Fibroblast of skin of back (primary cell): ENCODE measurements around the gene PM20D2.

Source experiments
- DNase-seq: peaks from one replicate; pipeline ENCODE4 v3.0.0-alpha.2; 2013

Gene PM20D2

DNA sequence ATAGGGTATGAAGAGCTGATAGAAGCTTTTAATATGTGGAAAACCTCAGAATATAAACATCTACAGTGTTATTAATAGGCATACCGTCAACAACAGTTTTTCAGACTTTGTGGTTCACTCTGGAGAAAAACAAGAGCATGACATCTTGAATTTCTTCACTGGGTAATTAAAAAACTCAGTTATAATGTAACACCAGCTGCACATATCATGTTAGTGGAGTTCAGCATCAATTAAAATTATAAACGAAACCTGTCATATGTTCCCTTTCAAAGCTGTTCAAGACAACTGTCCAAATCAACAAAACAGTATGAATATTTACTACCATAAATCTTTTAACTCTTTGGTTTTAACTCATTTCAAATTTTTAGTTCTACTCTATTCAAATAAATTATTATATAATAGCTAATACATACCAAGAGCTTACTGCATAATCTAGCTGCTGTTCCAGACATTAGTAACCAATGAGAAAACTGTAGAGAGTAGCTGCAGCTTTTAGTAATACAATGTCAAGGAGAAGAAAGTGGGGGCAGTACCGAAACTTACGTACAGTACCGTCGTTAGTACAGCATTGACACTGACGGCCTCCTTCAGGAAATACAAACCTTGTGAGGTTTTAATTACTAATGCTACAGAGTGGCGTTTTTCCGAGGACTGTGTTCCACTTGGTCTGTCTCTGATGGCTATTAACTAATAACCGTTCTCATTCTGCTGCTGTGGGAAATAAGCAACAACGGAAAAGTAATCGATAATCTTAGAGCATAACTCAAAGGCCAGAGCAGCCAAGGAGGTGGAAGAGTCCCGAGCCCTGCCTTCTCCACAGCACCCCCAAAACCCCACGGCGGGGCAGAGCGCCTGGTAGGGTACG lies 532 bp upstream of the PM20D2 start:
- peak; percentile 33 for DNase-seq

DNA sequence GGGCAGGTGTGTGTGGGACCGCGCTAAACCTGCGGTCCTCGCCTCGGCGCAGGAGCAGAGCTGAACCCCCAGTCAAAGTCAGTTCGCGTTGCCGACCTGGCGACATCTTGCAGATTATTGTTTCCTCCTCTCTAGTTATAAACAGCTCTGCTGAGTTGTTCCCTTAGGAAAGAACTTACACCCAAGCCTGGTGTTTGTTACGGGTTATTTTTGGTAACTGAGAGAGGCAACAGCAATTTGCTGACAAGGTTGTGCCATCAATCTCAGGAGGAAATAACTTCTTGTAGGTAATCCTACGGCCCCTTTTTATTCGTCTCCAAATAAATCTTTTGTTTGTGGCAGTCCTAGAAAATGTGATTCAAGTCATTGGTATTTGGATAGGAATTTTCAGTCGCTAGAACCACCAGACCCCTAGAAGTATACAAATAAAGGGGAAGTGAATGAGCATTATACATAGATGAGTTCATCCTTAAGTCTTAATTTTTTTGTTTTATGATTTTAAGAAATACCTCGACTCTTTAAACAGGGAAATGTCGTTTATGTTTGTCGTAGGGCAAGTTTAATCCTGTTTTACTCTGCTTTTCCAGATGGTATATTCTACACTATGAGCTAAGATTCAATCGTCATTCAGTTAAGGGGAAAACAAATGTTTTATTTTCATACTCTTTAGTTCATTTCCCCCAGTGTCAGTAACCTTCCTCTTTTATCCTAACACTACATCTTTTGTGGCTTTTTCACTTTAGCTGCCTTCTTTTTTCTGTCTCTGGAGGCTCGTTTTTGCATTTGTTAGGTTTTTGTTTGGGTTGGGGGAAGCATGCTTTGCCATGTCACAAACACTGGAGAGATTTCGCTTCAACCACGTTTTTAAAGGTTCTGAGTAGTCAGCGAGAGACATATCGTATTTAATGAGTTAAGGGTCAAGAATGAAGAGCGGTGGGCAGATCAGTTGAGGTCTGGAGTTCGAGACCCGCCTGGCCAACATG lies 1.2 kb downstream of the PM20D2 start:
- DNase-seq, result peak; percentile 81

DNA sequence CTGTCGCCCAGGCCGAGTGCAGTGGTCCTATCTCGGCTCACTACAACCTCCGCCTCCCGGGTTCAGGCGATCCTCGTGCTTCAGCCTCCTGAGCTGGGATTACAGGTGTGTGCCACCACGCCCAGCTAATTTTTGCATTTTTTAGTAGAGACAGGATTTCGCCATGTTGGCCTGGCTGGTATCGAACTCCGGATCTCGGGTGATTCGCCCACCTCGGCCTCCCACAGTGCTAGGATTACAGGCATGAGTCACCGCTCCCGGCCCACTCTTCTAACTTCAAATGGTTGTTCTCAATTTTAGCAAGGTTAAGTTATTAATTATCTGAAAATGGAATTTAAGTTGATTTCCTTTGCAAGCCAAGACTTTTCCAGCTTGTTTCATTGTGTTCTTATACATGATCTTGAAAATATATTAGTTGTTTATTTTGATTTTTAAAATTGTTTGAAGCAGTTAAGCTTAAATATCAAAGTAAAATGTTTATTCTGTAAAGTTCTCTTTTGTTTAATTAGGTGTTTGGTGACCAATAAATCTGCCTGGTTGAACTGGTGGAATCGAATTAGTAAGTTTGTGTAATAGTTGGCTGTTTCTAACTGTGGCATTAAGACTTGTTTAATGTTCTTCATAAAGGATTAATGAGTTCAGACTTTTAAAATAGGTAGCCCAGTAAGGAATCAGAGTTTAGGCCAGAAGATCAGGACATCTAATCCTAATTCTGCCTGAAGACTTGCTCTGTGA lies 2.3 kb downstream of the PM20D2 start:
- DNase-seq, result peak; percentile 32

GRCh38 chr6:89154131-89154530 lies 8.3 kb downstream of the PM20D2 start:
- DNase-seq, result peak; percentile 61

DNA sequence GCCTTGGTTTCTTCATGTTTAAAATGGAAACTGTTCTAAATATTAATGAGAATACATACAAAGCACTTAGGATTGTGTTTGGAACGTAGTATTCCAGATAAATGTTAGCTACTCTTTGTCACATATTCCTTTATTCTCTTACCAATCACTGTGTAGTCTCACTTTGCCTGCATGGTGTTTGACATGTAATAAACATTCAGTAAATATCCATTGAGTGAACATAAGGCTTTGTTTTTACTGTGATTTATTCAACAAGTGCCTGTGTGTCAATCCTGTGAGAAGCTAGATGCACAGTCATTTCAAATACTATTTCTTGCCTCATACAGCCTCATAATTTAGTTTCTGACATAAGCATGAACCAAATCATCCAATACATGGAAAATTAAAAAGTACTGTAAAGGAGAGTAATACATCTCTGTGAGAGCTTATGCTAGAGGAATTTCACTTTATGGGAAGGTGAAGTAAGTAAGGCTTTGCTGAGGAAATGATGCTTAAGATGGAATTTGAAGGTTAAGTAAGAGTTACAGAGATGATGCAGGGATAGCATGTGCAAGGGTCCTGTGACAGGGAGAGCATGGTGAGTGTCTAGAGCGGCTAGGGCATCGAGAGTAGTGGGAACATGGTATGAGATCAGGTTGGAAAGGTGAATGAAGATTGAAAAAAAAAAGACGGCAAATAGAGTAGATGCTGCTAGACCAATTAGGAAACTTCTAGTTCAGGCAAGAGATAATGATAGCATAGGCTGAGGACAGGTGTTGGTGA lies 14.7 kb downstream of the PM20D2 start:
- no peak for DNase-seq

- no peak for DNase-seq
These were observed 15.6 kb downstream of the PM20D2 start for GRCh38 chr6:89161326-89162046.

DNA sequence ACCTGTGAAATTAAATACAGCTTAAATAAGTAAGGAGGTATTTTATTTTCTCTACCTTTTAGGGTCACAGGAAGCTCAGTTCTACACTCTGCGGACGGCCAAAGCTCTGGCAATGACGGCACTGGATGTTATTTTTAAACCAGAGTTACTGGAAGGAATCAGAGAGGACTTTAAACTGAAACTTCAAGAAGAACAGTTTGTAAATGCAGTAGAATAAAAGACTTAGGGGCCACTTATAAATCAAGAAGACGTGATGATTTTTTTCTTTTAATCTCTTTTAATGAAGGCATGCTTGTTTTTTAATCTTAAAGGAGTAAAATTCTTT lies 16.2 kb downstream of the PM20D2 start:
- no peak for DNase-seq

DNA sequence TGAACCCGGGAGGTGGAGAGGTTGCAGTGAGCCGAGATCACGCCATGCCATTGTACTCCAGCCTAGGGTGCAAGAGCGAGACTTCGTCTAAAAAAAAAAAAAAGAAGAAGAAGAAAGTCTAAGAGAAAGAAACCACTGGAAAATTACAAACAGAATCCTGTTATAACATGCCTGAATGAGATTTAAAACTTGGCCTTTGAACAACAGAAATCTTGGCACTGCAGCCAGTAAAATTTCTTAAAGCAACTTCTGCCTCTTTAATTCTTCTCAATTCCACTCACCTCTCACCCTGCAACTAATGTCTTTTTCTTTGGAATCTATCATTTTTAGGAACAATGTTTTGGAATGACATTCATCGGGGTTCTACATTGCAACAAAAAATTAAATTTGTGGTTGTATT lies 26.3 kb downstream of the PM20D2 start:
- no peak for DNase-seq

DNA sequence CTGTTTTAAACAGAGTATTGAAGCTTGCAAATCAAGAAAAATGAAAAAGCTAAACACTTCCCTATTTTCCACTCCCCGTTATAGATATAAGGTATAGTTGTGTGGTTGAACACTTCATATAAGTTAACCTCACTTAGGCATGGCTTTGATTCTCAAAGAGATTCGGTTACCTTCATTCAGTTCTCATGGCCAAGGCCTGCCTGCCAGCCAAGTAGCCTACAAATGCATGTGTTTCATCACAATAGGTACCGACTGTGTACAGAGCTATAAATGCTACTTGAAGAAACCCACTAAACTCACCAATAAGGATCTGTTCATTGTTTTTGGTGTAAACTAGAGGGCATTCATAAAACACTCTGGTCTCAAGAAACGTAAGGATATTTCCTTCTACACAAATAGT lies 27.8 kb downstream of the PM20D2 start:
- DNase-seq, result no peak

DNA sequence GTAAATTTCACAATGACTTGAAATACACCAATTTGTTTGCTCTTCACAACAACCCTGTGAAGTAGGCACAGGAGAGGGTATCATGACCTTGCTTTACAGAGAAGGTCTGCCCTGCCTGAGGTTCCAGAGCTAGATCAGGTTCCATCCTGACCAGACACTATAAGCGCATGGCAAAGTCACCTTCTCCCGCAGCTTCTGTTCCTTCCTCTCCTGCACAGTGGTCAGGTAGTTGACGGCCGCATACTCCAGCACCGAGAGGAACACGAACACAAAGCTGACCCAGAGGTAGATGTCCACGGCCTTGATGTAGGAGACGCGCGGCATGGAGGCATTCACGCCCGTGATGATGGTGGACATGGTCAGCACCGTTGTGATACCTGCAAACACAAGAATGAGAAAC lies 34.3 kb downstream of the PM20D2 start:
- no peak for DNase-seq

GRCh38 chr6:89180971-89181370 lies 35.1 kb downstream of the PM20D2 start:
- DNase-seq, result no peak

- no peak for DNase-seq
These were observed 37.4 kb downstream of the PM20D2 start for GRCh38 chr6:89183294-89183693.

DNA sequence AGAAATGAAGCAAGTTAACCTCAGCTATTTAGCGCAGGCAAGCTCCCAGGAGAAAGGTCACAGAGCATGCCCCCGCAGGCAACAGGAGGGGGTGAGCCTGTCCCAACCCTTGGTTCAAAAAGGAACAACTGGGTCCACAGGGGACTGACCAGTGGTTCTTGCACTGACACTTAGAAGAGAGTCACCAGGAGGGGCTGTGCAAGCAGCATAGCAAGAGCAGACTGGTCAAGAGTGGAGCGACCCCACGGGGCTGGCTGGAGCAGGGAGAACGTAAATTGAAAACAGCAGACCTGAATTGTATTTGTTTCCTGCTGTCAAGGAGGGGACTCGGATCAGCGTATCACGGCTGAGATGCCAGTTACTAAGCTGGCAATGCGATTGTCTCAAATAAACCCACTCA lies 38.5 kb downstream of the PM20D2 start:
- no peak for DNase-seq

DNA sequence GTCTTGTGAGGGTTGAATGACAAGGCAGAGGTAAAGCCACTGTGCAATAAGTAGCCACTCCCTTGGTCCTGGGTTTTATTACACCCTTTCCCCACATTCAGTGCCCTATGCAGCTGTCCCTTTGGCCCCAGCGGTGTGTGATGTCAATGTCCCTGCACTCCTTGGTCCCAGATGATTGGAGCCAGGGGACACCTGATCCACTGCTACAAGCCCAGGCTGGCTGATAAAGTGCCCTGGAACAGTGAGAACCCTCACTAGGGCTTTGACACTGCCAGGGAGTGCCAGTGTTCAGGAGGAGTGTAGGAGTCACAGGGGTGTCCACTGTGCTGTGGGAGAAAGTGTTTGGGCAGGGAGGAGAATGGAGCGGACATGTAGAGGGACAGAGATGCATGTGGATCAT lies 40.9 kb downstream of the PM20D2 start:
- no peak for DNase-seq

- no peak for DNase-seq
These were observed 41.6 kb downstream of the PM20D2 start for GRCh38 chr6:89187504-89187903.

DNA sequence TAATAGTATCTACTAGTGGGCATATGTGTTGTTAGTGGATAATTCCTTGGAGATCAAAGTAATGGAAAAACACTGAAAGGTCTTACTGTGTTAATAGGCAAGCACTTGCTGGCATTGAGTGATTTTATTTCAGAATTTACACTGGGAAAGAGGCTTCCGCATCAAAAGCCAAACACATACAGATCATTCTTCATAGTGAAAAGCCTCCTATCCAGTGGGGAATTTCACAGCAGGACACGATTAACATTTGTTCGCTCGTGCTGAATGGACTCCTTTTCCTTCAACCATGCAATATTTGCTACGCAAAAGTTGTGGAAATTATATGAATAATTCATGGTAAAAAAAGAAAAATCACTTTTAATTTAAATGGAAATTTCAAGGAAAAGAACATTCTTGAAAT lies 44.9 kb downstream of the PM20D2 start:
- no peak for DNase-seq

GRCh38 chr6:89194559-89194958 lies 48.7 kb downstream of the PM20D2 start:
- DNase-seq, result no peak

DNA sequence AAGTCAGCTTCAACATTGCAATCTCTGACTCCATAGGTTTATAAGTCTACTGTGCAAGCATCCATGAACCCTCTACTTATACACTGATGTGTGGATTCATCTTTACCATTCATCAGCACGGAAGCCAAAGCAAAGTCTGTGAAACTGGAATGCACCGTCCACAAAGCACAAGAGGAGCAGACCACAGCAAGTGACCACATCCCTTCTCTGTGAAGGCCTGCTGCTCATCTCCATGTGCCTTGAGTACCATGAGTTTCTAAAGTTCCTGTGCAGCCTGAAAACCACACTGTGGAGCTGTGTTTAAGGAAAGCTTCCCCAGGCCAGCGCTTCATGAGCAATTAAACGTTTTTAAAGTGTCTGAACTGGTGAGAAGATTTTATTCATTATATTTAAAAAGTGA lies 51.3 kb downstream of the PM20D2 start:
- no peak for DNase-seq

DNA sequence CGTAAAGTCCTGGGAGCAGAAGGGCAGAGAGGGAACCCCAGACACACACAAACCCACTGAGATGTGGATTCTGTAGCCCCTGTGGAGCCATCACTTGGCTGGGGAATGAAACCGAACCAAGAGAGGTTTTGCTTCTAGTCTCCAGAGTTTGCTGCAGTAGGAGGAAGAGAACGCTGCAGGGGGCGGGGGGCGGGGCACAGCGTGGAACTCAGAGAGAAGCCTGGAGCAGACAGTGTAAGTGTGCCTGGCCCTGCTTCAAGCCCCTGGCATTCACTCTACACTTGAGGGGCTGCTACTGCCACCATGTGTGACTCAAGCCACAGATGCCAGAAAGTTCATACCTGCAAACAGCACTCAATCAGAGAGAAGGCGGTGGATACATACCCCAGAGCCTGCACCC lies 52.4 kb downstream of the PM20D2 start:
- no peak for DNase-seq

GRCh38 chr6:89199579-89199978 lies 53.7 kb downstream of the PM20D2 start:
- no peak for DNase-seq

DNA sequence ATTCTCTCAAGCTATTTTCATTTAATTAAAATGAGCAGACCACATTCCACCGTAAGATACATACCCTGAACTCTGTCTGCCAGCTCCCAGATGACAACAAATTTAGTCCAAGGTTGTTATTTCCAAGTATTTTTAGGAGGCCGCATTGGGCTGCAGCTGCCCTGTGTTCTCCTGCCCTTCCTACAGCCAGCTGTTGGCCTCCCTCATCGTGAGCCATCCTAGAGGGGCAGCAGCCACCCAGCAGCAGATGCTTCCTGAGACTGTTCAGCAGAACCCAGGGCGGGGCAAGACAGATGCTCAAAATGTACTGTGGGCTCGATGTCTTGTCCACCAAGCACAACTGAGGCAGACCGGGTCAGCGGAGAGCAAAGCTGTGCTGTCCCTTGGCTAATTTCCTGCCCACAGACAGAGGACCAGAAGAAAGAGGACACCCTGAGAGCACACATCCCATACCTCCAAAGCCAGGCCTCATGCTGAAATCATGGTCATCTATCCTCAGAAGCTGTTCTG lies 54.9 kb downstream of the PM20D2 start:
- DNase-seq, result no peak
